Activated effector memory CD4-positive, alpha-beta T cell treated with anti-CD3 and anti-CD28 coated beads, Interleukin-2, amount 50 U/mL, for 16 hours (primary cell): ENCODE results near the gene AKAP12.
A peak's percentile ranks its signal among the peaks of the same experiment; 100 is the strongest.
"Not testable (repeated sequence)": the region's sequence is repeated elsewhere in the genome, so short reads cannot be mapped to it uniquely, and the experiment has no call there.

Experiments
- DNase-seq: peaks from one replicate; pipeline ENCODE4 v3.0.0-alpha.2; 2020

Gene AKAP12

GRCh38 chr6:151313066-151313491 is 73.3 kb downstream of the AKAP12 start:
- DNase-seq: no peak

GRCh38 chr6:151315661-151316060 is 75.9 kb downstream of the AKAP12 start:
- DNase-seq: not testable (repeated sequence)

DNA sequence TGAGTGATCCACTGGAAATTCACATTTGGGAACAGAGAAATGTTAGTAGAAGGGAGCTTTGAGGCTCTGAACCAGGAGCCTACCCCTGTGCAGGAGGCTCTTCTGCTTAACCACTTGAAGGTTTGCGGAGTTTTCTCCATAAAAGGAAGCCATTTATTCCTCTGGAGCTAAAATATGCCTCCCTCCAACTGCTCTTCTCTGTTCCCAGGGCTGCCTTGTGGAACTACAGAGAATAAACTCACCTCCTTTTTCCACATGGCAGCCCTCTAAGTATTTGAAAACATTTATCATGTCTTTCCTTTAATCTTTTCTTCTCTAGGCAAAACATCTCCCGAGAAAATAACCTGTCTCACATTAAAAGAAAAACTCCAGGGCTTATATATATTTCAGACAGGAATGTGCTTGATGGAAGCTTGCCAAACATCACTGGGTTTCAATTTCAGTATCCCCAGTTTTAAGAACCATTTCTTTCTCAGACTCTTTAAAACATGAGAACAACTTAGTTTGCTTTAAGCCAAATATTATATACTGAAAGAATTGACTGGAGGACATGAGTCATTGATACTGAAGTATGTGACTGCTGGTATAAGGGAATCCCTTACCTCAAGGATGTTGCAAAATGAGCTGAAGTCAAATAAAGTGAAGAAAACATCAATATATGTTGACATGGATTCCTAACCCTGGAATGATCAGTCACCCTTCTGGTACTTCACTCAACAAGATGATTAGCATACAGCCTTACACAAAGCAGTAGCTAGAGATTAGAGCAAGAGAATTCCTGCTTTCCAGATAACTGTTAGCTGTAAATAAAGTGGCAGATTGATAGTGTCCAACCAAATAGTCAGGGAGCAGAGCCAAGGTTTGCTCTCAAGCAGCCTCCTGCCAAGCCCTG is 77.6 kb downstream of the AKAP12 start:
- no peak for DNase-seq

- no peak for DNase-seq
These were observed 78.2 kb downstream of the AKAP12 start for GRCh38 chr6:151317995-151318365.

- DNase-seq: no peak
These were observed 80.4 kb downstream of the AKAP12 start for GRCh38 chr6:151320140-151320539.

DNA sequence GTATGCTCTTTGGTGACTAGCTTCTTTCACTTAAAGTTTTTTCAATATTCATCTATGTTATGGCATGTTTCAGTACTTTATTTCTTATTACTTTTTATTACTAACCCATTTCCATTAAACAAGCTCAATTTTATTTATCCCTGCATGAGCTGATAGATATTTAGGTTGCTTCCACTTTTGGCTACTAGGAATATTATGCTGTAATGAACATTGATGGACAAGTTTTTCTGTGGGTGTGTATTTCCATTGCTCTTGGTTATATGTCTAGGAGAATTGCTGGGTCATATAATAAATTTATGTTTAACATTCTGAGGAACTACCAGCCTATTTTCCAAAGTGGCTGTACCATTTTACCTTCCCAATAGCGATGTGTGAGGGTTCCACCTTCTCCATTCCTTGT is 81.7 kb downstream of the AKAP12 start:
- DNase-seq: no peak

DNA sequence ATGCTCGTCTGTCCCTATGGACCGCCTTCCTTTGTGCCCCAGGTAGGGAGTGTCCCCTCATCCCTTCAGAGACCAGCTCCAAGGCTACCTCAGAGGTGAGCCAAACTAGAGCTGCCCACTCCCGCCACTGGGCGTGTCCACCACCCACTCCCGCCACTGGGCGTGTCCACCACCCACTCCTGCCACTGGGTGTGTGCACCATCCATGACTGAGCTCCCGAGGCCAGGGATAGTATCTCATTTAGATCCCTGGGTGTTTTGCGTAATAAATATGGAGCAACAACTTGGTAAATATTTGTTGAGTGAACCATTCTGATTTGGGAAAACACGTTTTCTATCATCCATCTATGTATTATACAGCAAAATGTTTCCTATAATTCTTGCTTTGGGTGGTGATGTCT is 82.8 kb downstream of the AKAP12 start:
- no peak for DNase-seq

GRCh38 chr6:151323791-151324487 is 84.2 kb downstream of the AKAP12 start:
- peak; percentile 91 for DNase-seq

DNA sequence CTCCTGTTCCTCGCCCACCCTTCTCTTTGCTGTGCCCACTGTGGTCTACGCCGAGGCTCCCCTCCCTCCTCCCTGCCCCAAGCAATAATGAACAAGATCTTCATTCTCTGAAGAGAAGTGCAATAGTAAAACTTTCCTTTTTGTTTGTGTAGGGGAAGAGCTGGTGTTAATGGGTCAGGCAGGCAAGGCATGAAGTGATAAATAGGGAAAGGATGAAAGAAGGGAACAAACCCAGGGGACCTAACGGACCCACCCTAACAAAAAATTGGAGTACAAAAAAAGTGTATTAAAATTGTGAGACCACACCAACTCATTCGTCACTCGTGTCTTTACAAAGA is 84.7 kb downstream of the AKAP12 start:
- DNase-seq: no peak

DNA sequence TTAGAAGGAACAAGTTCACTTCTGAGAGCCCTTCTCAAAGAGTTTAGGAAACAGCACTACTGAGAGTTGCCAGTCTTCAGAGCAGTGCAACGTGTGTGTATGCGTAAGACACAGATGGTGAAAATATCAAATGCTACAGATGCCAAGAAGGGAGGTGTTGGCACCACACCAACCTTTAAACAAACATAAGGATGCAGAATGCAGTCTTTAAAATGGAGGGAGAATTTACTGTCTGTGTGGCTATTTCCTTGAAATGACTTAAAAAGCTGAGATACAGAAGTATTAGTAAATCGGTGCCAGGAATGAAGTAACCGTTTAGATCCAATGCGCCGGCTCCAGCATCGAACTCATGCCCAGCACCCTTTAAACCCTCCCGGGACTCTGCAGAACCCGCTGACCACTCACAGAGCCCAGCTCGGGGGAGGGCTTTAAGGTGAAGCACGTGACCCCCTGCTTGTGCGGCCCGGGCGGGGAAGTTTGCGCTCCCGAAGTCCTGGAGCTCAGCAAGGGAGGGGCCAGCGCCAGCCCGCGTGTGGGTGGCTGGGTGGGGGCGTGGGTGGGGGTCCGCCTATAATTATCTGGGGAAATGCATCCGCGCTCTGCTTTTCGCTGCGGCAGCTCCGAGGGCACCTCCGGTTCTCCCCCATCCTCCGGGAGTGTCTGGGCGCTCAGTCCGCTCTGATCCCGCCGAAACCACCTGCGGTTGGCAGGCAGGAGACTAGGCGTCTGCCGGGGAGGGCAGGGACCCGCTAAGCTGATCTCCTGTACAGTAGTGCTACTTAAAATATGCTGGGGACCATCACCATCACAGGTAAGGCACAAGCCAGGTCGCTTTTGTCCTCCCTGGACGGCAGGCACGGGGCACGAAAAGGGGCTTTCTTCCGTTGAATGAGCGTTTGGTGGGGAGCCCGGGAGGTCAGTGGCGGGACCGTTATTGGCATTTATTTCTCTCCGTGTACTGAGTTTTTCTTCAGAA is 85.6 kb downstream of the AKAP12 start:
- DNase-seq: peak; percentile 64

DNA sequence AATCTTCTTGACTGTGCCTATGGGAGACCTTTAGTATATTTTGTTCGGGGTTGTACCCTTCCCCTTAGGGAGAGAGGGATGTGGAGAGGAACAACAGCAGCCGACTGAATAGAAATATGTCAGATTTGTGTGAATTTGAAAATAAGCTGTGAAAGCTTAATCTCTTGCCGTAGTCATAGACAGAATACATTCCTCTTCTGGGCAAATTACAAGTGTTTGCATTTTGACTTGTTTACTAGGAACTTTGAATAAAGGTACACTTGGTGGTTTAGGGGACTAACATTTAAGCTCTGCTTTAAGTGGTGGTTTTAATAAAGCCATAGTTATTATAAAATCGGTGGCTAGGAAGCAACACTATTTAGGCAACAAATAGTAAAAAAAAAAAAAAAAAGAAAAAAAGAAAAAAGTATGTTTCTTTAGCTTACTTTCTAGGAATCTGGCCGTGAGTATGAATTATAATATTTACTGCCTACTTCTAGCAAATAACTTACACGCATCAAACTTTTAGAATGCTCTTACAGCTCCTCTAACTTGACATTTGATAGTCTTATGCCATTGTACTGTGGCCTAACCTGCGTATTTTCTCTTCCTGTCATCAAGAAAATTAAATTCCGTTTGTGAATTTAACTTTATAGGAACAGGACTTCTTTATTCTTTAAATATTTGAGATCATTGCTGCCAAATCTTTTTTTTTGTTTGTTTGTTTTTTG is 86.5 kb downstream of the AKAP12 start:
- no peak for DNase-seq

- DNase-seq: no peak
These were observed 87.3 kb downstream of the AKAP12 start for GRCh38 chr6:151327101-151327500.

DNA sequence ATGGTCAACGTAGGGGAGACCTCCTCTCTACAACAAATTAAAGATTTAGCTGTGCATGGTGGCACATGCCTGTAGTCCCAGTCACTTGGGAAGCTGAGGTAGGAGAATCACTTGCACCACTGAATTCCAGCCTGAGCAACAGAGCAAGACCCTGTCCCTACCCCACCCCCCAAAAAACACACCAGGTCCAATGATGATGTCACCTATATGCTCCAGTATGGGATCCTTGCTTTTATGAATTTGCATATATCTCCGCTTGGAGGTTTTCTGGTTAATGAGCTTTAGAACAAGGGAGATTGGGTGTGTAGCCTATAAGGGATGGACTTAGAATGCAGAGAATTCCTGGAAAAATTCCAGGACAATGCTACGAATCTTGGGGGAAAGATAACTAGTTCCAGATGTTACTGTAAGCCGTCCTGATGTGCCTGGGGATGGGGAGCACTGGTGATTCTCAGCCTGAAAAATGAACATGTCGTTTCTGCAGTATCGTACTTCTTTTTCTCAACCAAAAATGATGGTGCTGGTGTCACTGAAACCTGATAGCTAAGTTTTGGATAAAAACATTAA is 90.4 kb downstream of the AKAP12 start:
- no peak for DNase-seq

- no peak for DNase-seq
These were observed 96.2 kb downstream of the AKAP12 start for GRCh38 chr6:151335930-151336329.

DNA sequence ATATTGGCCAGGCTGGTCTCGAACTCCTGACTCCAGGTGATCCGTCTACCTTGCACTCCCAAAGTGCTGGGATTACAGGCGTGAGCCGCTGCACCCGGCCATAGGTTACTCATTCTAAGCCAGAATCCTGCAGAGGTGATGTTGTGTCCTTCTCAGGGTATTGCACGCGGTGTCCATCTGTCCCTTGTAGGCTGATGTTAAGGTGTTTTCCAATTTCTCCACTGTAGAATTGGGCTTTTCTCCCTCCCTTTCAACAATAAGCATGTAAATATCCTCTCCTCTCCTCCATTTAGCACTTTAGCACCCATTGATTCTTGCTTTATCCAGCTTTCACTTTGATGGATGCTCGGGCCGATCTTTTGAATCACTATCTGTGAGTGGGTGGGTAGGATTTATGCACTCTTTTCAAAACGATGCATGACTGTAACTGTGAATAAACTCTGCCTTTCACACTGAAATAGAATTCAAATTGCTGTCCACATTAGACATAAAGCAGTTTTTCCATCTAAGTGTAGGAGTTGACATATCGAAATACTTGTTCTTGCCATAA is 99.0 kb downstream of the AKAP12 start:
- no peak for DNase-seq

DNA sequence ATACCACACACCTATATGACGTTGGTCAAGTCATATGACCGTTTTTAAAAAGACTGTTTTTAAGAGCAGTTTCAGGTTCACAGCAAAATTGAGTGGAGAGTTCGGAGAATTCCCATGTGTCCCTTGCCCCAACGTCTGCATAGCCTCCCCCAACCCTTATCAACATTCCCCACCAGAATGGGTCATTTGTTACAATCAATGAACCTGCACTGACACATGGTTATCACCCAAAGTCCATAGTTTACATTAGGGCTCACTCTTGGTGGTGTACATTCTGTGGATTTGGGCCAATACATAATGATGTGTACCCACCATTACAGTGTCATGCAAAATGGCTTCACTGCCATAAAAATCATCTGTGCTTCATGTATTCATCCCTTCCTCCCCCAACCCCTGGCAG is 99.6 kb downstream of the AKAP12 start:
- no peak for DNase-seq

DNA sequence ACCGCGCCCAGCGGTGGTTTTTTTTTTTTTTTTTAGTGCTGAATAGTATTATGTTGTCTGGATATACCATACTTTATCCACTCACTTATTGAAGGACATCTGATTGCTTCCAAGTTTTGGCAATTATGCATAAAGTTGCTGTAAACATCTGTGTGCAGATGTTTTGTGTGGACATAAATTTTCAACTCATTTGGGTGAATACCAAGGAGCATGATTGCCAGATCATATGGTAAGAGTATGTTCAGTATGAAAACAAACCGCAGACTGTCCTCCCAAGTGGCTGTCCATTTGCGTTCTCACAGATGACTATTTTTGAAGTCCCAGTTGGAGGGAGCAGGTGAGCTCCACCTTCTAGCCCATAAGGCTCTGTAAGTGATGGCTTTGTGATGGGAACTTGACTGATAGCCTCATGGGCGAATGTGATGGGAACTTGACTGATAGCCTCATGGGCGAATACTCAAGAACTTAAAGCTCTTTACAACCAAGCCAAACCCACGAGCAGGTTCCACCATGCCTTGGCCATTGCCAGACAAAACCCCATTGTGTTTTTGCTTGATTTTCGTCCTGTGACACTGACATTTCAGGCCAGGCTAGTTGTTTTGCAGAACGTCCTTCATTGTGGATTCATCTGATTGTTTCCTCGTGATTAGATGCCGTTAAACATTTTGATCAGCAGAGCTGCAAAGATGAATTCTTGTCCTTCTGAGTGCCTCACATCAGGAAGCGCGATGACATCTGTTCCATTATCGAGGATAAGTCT is 100.6 kb downstream of the AKAP12 start:
- DNase-seq: no peak

DNA sequence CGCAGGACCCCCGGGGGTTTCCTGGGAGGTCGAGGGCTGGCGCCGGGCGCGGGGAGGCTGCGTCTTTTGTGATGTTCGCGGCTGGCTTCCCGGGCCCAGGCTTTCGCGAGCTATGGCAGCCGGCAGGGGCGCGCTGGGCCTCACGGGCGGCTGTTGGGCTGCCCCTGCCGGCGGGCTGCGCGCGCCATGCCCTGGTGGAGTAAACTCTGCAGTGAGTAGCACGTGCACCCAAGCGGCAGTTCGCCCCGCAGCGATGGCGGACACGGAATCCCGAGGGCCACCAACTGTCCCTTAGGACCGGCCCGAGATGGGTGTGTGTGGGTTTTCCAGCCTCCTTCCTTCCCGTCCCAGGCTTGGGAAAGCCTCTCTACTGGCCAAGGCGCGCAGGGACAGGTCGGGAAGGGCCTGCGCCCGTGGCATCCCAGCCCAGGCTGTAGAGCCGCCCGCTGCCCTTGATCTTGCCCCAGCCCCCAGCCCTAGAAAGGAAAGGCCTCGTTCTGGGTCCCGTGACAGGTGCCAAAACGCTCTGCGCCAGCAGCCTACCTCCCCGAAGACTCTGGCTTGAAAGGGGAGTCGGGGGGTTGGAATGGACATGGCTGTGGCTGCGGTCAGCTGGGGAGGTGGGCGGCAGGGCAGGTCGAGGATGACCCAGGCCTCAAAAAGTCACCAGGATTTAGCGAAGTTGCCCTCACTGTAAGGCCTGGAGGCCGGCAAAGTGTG is 101.9 kb downstream of the AKAP12 start:
- no peak for DNase-seq

DNA sequence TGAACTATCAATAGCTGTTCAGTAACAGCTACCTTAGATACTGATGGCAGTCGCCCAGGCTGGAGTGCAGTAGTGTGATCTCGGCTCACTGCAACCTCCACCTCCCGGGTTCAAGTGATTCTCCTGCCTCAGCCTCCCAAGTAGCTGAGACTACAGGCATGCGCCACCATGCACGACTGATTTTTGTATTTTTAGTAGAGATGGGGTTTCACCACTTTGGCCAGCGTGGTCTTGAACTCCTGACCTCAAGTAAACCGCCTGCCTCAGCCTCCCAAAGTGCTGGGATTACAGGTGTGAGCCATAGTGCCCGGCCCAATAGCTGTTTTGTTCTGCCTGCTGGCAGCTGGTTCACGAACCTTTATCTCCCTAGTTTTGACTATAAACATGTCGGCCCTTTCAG is 103.0 kb downstream of the AKAP12 start:
- not testable (repeated sequence) for DNase-seq

DNA sequence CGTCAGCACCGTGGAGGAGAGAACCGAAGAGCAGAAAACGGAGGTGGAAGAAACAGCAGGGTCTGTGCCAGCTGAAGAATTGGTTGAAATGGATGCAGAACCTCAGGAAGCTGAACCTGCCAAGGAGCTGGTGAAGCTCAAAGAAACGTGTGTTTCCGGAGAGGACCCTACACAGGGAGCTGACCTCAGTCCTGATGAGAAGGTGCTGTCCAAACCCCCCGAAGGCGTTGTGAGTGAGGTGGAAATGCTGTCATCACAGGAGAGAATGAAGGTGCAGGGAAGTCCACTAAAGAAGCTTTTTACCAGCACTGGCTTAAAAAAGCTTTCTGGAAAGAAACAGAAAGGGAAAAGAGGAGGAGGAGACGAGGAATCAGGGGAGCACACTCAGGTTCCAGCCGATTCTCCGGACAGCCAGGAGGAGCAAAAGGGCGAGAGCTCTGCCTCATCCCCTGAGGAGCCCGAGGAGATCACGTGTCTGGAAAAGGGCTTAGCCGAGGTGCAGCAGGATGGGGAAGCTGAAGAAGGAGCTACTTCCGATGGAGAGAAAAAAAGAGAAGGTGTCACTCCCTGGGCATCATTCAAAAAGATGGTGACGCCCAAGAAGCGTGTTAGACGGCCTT is 110.0 kb downstream of the AKAP12 start:
- no peak for DNase-seq
